Suprapubic skin (tissue), 3 donors: ENCODE results near the gene CHAT.

Experiments
- CTCF ChIP-seq, 2 donors: fragments of 200-600 bp in 1 of 2; fragments of 450-650 bp in 1 of 2; sonication (generic) in 1 of 2; IDR thresholded peaks; one replicate each; pipeline ENCODE4 v1.5.1; 2016 to 2019; ENCODE audit warnings: antibody characterized with exemption in 2 of 2, mild to moderate bottlenecking in 1 of 2, moderate library complexity in 1 of 2
- POLR2A ChIP-seq, 2 donors: fragments of 450-650 bp; IDR thresholded peaks; one replicate each; pipeline ENCODE4 v1.6.1; 2017; ENCODE audit warnings: antibody characterized with exemption in 2 of 2, mild to moderate bottlenecking in 2 of 2, moderate library complexity in 2 of 2

GRCh38 chr10:49654036-49654693 is 40.3 kb downstream of the CHAT start:
- TF ChIP-seq CTCF (IDR thresholded peaks at IDR 0.05) (no peak), POLR2A (IDR thresholded peaks at IDR 0.05) (no peak)
